GM18502 (cell line): ENCODE measurements around the gene KCNQ1OT1.
"Not testable (repeated sequence)": the region's sequence is repeated elsewhere in the genome, so short reads cannot be mapped to it uniquely, and the experiment has no call there.

Experiments used
- ATAC-seq: cut with Tn5 transposase; IDR thresholded peaks from one replicate; pipeline ENCODE4 v1.9.1; 2021; ENCODE audit warnings: mild to moderate bottlenecking; ENCODE audit not compliant: unreplicated experiment, poor library complexity

KCNQ1OT1 gene

DNA sequence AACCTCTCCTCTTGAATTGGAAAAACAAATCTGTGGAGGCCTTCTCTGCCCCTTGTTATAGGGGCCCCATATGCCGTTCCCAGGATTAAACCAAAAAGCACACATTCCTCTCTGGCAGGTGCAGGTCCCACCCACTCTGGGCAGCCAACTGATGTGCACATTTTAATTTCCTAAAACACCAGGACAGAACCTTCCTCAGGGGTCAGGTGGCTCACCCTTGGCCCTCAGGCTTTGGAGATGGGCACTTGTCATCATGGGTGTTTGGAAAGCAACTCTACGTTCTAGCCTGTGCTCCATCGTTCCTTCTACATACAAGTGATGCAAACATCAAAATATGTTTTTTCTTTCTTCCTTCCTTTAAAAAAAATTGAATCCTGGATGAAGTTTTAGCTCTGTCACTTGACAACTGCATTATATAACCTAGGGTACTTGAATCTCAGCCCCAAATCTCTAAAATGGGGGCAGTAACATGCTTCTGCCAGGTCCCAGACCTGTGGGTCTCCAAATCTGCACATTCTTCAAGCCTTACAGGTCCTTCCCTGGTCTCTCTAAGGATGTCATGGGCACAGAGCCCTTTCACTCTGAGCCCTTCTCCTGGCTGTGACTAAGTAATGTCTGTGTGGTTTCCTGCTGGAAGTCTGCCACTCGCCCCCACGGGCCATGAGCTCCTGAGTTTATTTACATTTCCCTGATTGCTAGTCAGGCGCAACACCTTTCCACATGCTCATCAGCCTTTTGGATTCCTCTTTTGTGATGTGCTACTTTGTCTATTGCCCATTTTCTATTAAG, 43.8 kb downstream of the KCNQ1OT1 start:
- ATAC-seq: no peak

DNA sequence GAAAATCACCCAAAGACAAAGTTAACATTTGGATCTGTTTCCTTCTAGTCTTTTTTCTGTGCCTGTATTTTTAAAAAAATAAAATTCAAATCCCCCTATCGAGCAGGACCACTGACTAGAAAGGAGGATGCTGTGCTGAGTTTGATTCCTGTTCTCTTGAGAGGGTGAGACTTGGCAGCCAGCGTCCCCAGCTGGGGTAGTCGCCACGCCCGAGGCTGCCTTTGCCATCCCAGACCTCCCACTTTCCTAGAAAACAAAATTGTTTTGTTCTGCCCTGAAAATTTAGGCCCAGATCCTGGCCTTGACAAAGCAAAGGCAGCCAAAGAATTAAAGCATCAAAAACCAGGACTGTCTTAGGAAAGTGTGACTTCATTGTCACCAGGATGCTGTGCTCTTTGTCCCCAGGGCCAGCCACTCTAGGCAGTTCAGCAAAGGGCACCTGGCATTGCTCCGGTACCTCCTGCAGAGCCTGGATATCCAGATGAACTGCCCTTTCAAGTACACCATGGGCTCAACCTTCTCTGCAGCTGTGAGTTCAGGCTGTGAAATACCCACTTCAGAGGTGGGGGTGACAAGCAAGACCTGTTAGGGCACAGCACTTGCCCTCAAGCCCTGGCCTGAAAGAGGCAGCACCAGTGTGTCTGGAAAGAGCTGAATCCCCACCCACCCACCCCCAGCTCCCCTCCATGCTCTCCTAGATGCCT, 44.6 kb downstream of the KCNQ1OT1 start:
- ATAC-seq: no peak

DNA sequence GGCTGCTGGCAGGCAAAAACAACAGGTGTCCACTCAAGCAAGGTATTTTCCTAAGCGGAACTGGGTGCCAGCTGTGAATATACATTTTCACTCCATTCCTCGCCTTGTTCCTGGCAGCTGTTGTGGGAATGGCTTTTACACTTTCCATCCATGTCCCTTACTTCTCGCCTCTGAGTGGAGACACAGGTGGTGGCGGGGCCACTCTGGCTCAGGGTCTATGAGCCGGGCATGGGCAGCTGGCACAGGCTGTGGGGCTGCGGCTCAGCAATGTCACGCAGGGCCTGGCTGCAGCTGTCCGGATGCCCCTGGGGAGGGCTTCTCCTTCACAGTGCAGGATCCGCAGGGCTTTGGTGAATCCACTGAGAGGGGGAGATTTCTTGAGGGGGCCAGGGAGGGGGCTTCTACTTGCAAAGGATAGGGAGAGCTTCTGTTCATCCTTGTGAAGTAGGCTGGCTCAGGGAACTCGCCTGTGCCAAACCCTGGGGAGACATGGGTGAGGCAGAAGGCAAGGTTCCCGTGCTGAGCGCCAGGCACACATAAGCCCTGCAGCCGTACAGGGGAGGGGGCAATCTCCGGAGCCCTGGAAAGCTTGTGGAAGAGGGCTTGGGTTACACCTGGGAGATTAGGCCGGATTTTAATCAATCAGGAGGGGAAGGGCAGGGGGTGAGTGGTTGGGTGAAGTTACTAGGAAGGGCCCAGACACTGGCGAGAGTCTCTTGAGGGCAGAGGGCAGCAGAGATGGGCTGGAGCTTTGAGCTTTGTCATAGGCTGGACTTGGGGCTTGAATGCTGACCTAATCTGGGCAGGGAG, 45.7 kb downstream of the KCNQ1OT1 start:
- no peak for ATAC-seq

DNA sequence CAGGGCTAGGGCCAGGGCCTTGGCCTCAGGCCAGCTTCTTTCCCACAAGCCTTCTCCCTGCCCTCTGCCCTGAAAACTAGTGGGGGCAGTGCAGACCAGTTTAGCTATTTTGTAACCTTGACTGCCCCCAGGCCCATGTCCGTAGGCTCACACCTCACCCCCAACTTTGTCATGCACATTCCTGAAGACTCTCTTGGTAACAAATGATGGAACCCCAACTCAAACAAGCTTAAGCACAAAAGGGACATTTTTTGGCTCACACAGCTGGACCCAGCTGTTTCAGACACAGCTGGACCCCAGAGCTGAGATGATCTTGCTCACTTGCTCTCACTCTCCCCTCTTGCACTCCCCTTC, 46.6 kb downstream of the KCNQ1OT1 start:
- ATAC-seq: no peak

DNA sequence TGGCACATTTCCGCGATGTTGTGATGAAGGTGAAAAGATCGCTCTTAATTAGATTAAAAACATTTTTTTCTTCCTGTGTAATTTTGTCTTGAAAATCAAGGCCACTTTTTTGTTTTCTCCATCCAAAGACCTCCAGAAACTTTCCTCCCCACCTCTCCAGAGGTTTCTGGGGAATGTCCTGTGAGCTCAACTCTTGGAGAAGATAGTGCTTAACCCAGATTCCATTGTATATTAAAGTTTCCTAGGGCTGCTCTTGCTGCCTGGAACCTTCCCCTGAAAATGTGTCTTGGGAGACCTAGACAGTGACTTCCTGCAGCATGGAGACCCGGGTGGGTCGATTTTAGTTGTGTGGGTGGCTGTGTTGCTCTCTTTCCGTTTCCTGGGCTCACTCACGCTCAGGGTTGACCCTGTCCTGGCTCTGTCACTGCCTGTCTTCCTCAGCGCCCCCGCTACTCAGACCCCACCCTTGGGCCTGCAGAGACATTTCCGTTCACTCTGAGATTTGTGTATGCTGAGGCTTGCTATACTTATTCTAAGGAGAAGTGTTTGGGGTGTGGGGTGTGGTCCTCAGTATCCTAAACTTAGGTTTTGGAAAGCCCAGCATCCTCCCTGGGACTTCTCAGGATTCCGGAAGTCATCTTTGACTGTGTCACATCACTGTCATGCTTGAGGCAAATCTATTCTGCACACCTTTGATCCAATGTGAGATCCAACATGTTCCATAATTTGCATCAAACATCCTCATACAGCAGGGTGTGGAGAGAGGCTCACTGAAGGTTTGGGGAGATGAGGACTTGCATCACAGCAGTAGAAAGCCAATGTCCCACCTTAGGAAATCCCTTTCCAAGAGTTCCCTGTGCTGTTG, 47.2 kb downstream of the KCNQ1OT1 start:
- ATAC-seq: no peak

DNA sequence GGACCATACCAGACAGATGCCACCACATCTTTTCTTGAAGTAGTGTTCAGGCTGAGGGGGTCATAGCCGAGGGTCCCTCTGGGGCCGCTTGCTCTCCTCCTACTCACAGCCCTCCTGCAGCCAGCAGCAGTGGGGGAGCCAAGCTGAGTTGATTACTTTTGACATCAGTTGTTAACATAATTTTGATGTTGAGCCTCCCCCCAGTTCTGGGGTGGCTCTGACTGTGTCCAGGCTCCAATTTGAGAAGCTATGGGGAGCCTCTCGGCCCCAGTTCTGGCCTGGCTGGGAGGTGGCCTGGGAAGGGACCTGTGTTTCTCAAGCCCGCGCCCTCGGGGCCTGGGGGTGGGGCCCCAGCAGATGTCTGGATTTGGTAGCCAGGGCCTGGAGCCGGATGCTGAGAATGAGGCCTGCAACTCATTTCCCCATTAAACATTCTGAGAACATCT, 47.9 kb downstream of the KCNQ1OT1 start:
- ATAC-seq: no peak

DNA sequence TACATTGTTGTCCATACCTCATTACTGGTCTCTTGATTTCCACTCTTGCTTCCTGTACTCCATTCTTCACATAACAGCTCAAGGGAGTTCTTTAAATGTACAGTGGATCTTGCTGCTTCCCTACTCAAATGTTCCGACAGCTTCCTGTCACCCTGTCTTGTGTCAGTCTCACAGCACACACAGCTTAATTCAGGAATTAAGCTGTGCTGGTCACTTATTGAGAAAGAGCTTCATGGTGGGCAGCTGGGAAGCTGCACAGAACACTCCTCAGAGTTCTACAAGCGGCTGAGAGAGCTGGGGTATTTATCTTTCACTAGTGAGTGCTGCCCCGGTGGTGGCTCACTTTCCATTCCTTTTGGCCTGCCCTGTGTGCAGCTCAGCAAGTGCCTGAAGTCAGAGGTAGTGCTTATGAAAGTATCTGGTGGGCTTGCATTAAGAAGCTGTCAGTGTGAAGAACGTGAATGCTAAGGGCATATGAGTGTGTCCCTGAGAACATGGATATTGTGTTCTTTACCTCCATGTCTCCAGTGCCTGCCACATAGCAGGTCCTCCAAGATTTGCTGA, 48.7 kb downstream of the KCNQ1OT1 start:
- ATAC-seq: no peak

DNA sequence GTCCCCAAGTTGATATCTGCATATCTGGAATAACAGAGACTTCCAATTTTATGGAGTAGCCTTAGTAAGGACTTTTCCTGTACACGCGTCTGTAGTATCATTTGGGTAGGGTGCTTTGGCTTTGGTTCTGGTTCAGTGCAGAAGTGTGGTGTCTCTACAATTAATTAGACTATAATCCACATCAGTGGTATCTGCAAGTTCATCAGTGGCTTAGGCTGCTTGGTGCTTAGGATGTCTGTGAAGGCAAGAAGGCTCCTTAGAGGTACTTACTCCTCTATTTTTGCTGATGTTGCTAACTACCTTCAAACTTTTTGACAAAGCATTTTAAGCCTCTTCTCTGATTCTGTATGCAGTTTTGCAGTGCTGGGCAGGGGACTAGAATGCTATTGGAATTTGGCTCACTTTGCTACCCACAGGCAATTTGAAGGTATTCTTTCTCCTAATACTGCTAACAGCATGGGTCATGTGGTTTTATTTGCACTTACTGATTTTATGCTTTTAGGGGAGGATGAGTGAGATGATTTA, 49.4 kb downstream of the KCNQ1OT1 start:
- no peak for ATAC-seq

DNA sequence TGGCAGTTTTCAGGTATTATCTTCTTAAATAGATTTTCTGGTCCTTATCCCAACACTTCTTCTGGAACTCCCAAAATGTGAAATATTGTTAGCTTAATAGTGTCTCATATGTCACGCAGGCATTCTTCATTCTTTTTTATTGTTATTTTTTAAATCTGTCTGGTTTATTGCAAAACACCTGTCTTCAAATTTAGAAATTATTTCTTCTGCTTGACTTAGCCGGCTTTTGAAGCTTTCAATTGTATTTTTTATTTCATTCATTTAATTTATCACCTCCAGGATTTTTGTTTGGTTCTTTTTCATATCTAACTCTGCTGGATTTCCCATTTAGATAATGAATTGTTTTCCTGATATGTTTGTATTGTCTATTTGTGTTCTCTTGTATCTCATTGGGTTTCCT, 49.9 kb downstream of the KCNQ1OT1 start:
- ATAC-seq: no peak

DNA sequence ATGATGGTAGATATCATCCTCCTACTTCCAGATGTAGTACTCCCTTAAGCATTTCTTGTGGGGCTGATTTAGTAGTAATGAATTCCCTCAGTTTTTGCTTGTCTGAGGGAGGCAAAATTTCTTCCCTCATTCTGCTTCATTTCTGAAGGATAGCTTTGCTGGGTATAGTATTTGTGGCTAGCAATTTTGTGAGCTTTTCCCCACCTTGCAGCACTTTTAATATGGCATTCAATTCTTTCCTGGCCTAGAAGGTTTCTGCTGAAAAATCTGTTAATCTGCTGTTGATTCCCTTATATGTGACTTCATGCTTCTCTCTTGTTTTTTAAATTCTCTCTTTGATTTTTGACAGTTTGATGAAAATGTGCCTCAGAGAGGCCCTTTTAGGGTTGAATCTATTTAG, 50.4 kb downstream of the KCNQ1OT1 start:
- ATAC-seq: no peak

DNA sequence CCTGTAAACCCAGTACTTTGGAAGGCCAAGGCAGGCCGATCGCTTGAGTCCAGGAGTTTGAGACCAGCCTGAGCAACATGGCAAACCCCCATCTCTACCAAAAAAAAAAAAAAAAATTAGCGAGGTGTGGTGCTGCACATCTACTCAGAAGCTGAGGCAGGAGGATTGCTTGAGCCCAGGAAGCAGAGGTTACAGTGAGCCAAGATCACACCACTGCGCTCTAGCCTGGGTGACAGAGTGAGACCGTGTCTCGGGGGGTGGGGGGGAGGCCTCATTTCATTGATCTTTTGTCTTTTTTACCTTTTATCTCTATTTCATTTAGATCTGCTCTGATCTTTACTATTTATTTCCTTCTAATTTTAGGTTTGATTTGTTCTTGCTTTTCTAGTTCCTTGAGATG, 51.8 kb downstream of the KCNQ1OT1 start:
- no peak for ATAC-seq

DNA sequence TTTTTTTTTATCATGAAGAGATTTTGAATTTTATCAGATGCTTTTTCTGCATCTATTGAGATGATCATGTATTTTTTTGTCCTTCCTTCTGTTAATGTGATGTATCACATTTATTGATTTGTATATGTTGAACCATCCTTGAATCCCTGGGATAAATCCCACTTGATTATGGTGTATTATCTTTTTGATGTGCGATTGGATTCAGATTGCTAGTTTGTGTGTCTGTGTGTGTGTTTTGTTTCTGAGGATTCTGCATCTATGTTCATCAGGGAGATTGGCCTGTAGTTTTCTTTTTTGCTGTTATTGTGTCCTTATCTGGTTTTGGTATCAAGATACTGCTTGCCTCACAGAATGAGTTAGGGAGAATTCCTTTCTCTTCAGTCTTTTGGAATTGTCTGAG, 52.6 kb downstream of the KCNQ1OT1 start:
- ATAC-seq: no peak

DNA sequence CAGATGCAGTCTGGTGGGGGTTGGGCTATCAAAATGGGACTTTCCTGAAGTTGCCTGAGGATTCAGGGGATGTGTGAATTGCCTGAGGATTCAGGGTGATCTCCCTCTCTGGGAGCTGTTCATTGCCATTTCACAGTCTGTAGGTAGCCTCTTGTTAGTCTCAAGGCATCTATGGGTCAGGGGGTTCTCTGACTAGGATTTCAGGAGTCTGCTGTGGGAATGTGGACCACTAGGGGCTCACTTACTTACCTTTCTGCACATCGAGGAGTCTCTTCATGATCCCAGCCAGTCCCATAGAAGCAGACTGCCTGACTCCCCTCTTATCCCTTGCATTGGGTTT, 54.0 kb downstream of the KCNQ1OT1 start:
- no peak for ATAC-seq

DNA sequence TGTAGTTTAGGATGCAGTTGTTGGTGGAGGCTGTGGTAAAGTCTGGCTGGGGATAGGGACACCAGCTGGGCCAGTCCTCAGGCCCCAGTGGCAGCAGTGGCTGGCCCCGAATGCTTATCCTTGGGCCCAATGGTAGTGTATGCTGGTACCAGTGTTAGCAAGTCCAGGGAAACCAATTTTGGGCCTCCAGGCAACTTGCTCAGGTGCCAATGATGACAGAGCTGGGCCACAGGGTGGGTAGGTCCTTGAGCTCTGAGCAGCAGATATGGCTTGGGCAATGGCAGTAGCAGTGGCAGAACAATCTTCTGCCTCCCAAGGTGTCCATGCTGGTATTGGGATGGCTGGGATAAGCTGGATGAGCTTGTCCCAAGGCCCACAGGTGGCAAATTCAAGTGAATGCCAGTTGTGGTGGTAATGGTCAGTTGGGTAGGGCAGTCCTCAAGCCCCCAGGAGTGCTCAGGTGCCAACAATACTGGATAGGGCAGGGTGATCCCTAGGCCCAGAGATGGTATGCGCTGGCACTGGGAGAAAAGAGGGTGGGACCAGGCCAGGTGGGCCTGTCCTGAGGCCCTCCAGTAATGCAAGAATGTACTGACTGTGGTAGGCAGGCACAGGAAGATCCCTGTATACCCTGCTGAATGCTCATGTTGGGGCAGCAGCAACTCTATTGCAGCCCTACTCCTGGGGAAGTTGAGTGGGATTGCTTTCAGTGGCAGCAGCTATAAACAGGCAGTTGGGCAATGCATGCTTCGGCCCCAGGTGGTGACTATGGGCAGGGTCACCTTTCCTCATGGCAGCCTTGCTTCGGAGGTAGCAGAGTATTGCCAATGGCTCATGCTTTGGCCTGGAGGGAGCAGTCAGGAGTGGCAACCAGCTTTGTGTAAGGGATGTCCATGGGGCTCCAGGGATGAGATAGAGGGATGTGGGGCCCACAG, 54.7 kb downstream of the KCNQ1OT1 start:
- no peak for ATAC-seq

DNA sequence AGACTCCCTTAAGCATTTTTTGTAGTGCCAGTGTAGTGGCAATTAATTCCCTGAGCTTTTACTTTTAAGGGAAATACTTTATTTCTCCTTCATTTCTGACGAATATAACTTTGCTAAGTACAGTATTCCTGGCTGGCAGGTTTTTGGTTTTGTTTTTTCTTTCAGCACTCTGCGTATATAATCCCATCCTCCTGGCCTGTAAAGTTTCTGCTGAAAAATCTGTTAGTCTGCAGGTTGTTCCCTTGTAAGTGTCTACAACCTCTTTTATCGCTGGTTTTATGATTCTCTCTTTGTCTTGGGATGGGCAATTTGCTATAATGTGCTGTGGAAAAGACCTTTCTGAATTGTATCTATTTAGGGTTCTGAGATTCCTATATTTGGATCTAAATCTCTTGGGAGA, 56.0 kb downstream of the KCNQ1OT1 start:
- ATAC-seq: no peak

DNA sequence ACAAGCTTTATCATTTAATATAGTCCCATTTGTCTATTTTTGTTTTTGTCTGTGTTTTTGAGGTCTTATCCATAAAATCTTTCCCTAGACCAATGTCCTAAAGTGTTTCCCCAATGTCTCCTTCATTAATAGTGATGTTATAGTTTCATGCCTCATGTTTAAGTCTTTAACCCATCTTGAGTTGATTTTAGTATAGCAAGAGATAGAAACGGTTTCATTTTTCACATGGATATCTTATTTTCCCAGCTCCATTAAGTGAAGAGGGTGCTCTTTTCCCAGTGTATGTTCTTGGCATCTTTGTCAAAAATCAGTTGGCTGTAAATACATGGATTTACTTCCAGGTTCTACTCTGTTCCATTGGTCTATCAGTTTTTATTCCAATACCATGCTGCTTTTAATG, 58.2 kb downstream of the KCNQ1OT1 start:
- no peak for ATAC-seq

DNA sequence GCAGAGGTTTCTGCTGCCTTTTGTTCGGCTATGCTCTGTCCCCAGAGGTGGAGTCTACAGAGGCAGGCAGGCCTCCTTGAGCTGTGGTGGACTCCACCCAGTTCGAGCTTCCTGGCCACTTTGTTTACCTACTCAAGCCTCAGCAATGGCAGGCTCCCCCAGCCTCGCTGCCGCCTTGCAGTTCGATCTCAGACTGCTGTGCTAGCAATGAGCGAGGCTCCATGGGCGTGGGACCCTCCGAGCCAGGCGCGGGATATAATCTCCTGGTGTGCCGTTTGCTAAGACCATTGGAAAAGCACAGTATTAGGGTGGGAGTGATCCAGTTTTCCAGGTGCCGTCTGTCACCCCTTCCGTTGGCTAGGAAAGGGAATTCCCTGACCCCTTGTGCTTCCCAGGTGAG, 60.0 kb downstream of the KCNQ1OT1 start:
- not testable (repeated sequence) for ATAC-seq

DNA sequence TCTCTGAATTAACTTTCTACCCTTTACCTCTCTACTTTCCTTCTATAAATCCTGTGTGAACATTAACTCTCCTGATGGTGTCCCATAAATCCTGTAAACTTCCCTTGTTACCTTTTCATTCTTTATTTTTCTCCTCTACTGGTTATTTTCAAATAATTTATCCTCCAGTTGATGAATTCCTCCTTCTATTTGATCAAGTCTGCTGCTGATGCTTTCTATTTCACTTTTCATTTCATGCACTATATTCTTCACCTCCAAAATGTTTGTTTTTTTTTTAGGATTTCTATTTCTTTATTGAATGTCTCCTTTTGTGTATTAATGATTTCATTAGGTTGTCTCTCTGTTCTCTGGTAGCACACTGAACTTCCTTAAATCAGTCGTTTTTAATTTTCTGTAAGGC, 68.6 kb downstream of the KCNQ1OT1 start:
- no peak for ATAC-seq

DNA sequence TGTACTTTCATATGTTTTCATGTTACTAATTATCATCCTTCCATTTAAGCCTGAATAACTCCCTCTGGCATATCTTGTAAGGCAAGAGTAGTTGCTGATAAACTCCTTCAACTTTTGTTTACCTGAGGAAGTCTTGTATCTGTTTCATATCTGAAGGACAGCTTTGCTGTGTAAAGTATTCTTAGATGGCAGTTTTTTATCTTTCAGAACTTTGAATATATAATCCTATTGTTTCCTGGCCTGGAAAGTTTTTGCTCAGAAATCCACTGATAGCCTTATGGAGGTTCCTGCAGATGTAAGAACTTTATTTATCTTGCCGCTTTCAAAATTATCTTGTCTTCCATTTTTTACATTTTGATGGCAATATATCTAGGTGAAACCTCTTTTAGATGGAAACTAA, 69.1 kb downstream of the KCNQ1OT1 start:
- no peak for ATAC-seq
